Measurements from ENCODE around the gene MAPK12.

- TF ChIP-seq CTCF (IDR thresholded peaks at IDR 0.05) (no peak), POLR2A (IDR thresholded peaks at IDR 0.05) (no peak)
These were observed 31.4 kb upstream of the MAPK12 start for GRCh38 chr22:50292643-50293440.

Data from thyroid gland (tissue), 4 donors.